SK-N-SH treated with all-trans-retinoic acid at 6 μM for 48 hours (cell line): Measurements from ENCODE around the gene RGS19.

Source experiments
- BACH2 ChIP-seq: fragments of 250-450 bp; sonication (Bioruptor Pico); IDR thresholded peaks from 2 replicates; pipeline ENCODE4 v1.9.0; 2021; ENCODE audit warnings: mild to moderate bottlenecking, borderline replicate concordance
- CREB5 ChIP-seq: fragments of 250-450 bp; sonication (Bioruptor Pico); IDR thresholded peaks from 2 replicates; pipeline ENCODE4 v1.5.1; 2020; ENCODE audit warnings: low read depth, mild to moderate bottlenecking, moderate library complexity
- CSRNP3 ChIP-seq: fragments of 250-450 bp; sonication (Bioruptor Pico); IDR thresholded peaks from 2 replicates; pipeline ENCODE4 v1.5.1; 2021; ENCODE audit warnings: mild to moderate bottlenecking, moderate library complexity
- ESRRG ChIP-seq: fragments of 250-450 bp; sonication (Bioruptor Pico); IDR thresholded peaks from 2 replicates; pipeline ENCODE4 v1.6.1; 2021; ENCODE audit warnings: mild to moderate bottlenecking
- ISL1 ChIP-seq: fragments of 250-450 bp; sonication (Bioruptor Pico); IDR thresholded peaks from 2 replicates; pipeline ENCODE4 v2.1.2; 2022; ENCODE audit warnings: mild to moderate bottlenecking, moderate library complexity
- PATZ1 ChIP-seq: fragments of 250-450 bp; sonication (Bioruptor Pico); IDR thresholded peaks from 2 replicates; pipeline ENCODE4 v1.8.0; 2020; ENCODE audit warnings: mild to moderate bottlenecking, moderate library complexity, borderline replicate concordance
- PPARA ChIP-seq: fragments of 250-450 bp; sonication (Bioruptor Pico); IDR thresholded peaks from 2 replicates; pipeline ENCODE4 v1.5.0; 2020; ENCODE audit warnings: mild to moderate bottlenecking, borderline replicate concordance
- ZC3H10 ChIP-seq: fragments of 250-450 bp; sonication (Bioruptor Pico); IDR thresholded peaks from 2 replicates; pipeline ENCODE4 v1.5.1; 2021; ENCODE audit warnings: mild to moderate bottlenecking, moderate library complexity
- ZNF70 ChIP-seq: fragments of 450-650 bp; formaldehyde crosslinking; IDR thresholded peaks from 2 replicates; pipeline ENCODE4 v1.5.0; 2020; ENCODE audit warnings: mild to moderate bottlenecking, moderate library complexity

DNA sequence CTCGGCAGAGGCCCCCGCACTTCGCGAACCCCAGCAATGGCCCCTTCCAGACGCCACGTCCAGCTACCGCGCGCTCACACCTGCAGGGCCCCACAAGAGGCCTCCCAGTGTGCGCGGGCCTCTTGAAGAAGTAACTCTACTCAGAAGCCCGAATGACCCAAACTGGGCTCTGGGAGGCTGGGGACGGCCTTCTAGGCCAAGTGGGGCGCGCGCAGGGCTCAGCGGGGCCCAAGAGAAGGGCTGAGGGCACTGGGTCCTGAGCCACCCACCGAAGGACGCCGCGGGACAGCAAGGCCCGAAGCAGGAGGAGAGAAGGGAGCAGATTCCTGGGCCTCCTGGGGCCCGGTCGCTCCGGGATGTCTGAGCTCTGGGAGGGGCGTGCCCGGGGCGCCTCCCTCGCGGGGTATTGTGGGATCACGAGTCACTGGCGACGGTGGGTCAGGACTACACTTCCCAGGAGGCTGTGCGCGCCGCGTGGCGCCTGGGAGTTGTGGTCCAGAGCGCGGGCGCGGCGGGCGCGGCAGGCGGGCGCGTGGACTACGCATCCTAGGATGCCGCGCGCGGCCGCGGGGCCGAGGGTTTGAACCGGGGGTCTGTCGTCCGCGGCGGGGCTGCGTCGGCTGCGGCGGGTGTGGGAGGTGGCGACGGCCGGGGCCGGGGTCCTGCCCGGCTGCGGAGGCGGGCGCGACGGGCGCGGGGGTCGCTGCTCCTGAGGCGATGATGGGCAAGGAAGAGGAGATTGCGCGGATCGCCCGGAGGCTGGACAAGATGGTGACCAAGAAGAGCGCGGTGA is 16.5 kb downstream of the RGS19 start, which contains the start of gene TCEA2:
- no peak for TF ChIP-seq PATZ1 (CRISPR knock-in tag)
- TF ChIP-seq PPARA (CRISPR knock-in tag), result no peak
- TF ChIP-seq BACH2 (CRISPR knock-in tag), result 0 out of 2 replicates have a peak, but pooled peaks have one; percentile 21
- TF ChIP-seq ZC3H10, result no peak
- TF ChIP-seq ESRRG (CRISPR knock-in tag), result no peak
- TF ChIP-seq CREB5 (CRISPR knock-in tag), result no peak
- TF ChIP-seq ZNF70 (CRISPR knock-in tag), result no peak
- TF ChIP-seq ISL1 (CRISPR knock-in tag), result no peak
- TF ChIP-seq CSRNP3 (CRISPR knock-in tag), result no peak
